DOHH2 (cell line): ENCODE measurements around the gene CD36.

Experiments used
- H3F3A ChIP-seq: fragments of 200-600 bp; sonication (generic), shearing (Covaris generic); 2 replicates; pipeline ENCODE4 v1.6.0; 2016; ENCODE audit warnings: antibody characterized with exemption, mild to moderate bottlenecking; ENCODE audit not compliant: control insufficient read depth, insufficient read depth
- H3K27ac ChIP-seq: fragments of 200-600 bp; sonication (generic); 2 replicates; pipeline ENCODE4 v1.5.1; 2014; ENCODE audit warnings: low read depth, mild to moderate bottlenecking, low read length, moderate library complexity
- H3K27me3 ChIP-seq: fragments of 200-600 bp; sonication (generic); 2 replicates; pipeline ENCODE4 v1.6.1; 2014; ENCODE audit warnings: mild to moderate bottlenecking, low read length, mixed read lengths; ENCODE audit not compliant: control insufficient read depth
- H3K36me3 ChIP-seq: fragments of 200-600 bp; sonication (generic); 2 replicates; pipeline ENCODE4 v1.6.1; 2014; ENCODE audit warnings: mild to moderate bottlenecking, low read length, moderate library complexity, mixed read lengths; ENCODE audit not compliant: control insufficient read depth
- H3K4me1 ChIP-seq: fragments of 200-600 bp; sonication (generic); 2 replicates; pipeline ENCODE4 v1.6.1; 2014; ENCODE audit warnings: mild to moderate bottlenecking, low read length, mixed read lengths; ENCODE audit not compliant: control insufficient read depth
- H3K4me2 ChIP-seq: fragments of 200-600 bp; sonication (generic); 2 replicates; pipeline ENCODE4 v1.6.0; 2014; ENCODE audit warnings: mild to moderate bottlenecking, low read length, moderate library complexity
- H3K4me3 ChIP-seq: fragments of 200-600 bp; sonication (generic); 2 replicates; pipeline ENCODE4 v1.5.1; 2014; ENCODE audit warnings: mild to moderate bottlenecking, low read length, mixed read lengths
- H3K79me2 ChIP-seq: fragments of 200-600 bp; sonication (generic); 2 replicates; pipeline ENCODE4 v1.6.1; 2014; ENCODE audit warnings: mild to moderate bottlenecking, low read length, mixed read lengths; ENCODE audit not compliant: control insufficient read depth
- H3K9me2 ChIP-seq: fragments of 200-600 bp; sonication (generic); replicated peaks from 2 replicates; pipeline ENCODE4 v1.6.1; 2014; ENCODE audit warnings: mild to moderate bottlenecking, low read length, mixed read lengths; ENCODE audit not compliant: control insufficient read depth
- H3K9me3 ChIP-seq: fragments of 200-600 bp; sonication (generic); 2 replicates; pipeline ENCODE4 v1.6.1; 2014; ENCODE audit warnings: antibody characterized with exemption, low read length, mixed read lengths; ENCODE audit not compliant: control insufficient read depth, insufficient read depth
- H4K20me1 ChIP-seq: fragments of 200-600 bp; sonication (generic); 2 replicates; pipeline ENCODE4 v1.6.0; 2014; ENCODE audit warnings: low read depth, mild to moderate bottlenecking, antibody characterized with exemption, low read length, moderate library complexity; ENCODE audit not compliant: control insufficient read depth, insufficient read depth
- EZH2phosphoT487 ChIP-seq: fragments of 200-600 bp; sonication (generic); IDR thresholded peaks from 2 replicates; pipeline ENCODE4 v1.6.1; 2017; ENCODE audit warnings: borderline replicate concordance, mild to moderate bottlenecking, antibody characterized with exemption, low read length, moderate library complexity, mixed read lengths
- TF ChIP-seq, protein P1 (sequence below): fragments of 200-600 bp; sonication (generic); IDR thresholded peaks from one replicate; pipeline ENCODE4 v1.5.1; 2014; ENCODE audit warnings: antibody characterized with exemption, mild to moderate bottlenecking, low read depth, low read length; ENCODE audit not compliant: poor library complexity, severe bottlenecking

CD36 gene

GRCh38 chr7:80686576-80686975 is 48.1 kb downstream of the CD36 start:
- Histone ChIP-seq H3K27ac (no peak overlapping the region), H3K4me1 (no peaks in the 10 kb centered on the region), H3K79me2 (no peaks in the 10 kb centered on the region), H3K27me3 (no peaks in the 10 kb centered on the region), H3K4me3 (no peak overlapping the region), H3K4me2 (no peak overlapping the region), H3K9me2 (no peaks in the 10 kb centered on the region), H3F3A (peaks cover 3% of the 10 kb centered on the region; the same call in 1 of the 2 replicates), H3K36me3 (no peaks in the 10 kb centered on the region), H4K20me1 (no peaks in the 10 kb centered on the region), H3K9me3 (no peaks in the 10 kb centered on the region)
- TF ChIP-seq, protein P1, sequence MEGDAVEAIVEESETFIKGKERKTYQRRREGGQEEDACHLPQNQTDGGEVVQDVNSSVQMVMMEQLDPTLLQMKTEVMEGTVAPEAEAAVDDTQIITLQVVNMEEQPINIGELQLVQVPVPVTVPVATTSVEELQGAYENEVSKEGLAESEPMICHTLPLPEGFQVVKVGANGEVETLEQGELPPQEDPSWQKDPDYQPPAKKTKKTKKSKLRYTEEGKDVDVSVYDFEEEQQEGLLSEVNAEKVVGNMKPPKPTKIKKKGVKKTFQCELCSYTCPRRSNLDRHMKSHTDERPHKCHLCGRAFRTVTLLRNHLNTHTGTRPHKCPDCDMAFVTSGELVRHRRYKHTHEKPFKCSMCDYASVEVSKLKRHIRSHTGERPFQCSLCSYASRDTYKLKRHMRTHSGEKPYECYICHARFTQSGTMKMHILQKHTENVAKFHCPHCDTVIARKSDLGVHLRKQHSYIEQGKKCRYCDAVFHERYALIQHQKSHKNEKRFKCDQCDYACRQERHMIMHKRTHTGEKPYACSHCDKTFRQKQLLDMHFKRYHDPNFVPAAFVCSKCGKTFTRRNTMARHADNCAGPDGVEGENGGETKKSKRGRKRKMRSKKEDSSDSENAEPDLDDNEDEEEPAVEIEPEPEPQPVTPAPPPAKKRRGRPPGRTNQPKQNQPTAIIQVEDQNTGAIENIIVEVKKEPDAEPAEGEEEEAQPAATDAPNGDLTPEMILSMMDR: no peak
- TF ChIP-seq EZH2phosphoT487: no peak

DNA sequence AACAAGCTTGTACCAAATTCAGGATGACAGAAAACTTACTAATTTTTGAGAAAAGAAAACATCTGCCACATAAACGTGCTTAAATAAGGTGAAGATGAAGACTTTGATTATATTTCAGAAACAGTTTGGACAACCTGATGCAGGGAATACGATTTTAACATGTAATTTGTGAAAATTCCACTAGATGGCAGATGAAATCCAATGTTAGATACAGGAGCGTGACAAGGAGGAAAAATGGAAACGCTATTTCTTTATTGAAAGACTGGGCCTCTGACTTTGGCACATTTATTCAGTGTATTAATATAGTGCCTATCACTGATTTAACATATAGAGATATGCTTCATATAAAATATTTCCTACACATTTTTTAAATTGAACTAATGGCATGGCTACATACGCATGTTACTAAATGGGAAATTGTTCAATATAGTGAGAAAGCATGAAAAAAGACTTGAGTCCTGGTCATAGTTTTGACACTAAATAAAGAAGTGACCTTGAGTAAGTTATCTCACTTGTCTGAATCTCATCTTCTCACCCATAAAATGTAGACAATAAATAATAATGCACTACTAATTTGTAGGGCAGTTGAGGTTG is 60.7 kb downstream of the CD36 start:
- Histone ChIP-seq H3K36me3 (no peaks in the 10 kb centered on the region), H3K27me3 (no peaks in the 10 kb centered on the region), H3K79me2 (no peaks in the 10 kb centered on the region), H3K9me3 (no peaks in the 10 kb centered on the region), H3F3A (no peaks in the 10 kb centered on the region), H3K27ac (no peak overlapping the region), H3K4me3 (no peak overlapping the region), H4K20me1 (no peaks in the 10 kb centered on the region), H3K4me1 (peaks cover 7% of the 10 kb centered on the region), H3K4me2 (no peak overlapping the region), H3K9me2 (no peaks in the 10 kb centered on the region)
- TF ChIP-seq, protein P1: peak; percentile 69
- no peak for TF ChIP-seq EZH2phosphoT487

GRCh38 chr7:80699721-80700256 is 61.3 kb downstream of the CD36 start:
- no peaks in the 10 kb centered on the region for H3K9me2 ChIP-seq
- TF ChIP-seq EZH2phosphoT487: no peak
- TF ChIP-seq, protein P1: no peak
- H3K27ac ChIP-seq: no peak overlapping the region

More at GRCh38 chr7:80699721-80700256, 61.3 kb downstream of the CD36 start:
- Histone ChIP-seq H3K4me2 (no peak overlapping the region), H3F3A (no peaks in the 10 kb centered on the region), H3K9me3 (no peaks in the 10 kb centered on the region), H3K4me3 (no peak overlapping the region), H3K36me3 (no peaks in the 10 kb centered on the region), H3K4me1 (peaks cover 7% of the 10 kb centered on the region), H3K79me2 (no peaks in the 10 kb centered on the region), H3K27me3 (no peaks in the 10 kb centered on the region), H4K20me1 (no peaks in the 10 kb centered on the region)
